Spleen (tissue), 11 donors: ENCODE results near the gene LRRTM4. TPM values are rescaled to one million over a fixed set of nuclear protein-coding genes. Genes with fewer than 3 reads are reported as not detected.

Experiments
- DNase-seq: peaks from one replicate; pipeline ENCODE4 v3.0.0-alpha.2; 2020
- H3K27ac ChIP-seq, 8 donors: fragments of 200-600 bp; sonication (generic) in 7 of 8; 1 replicate in 4 of 8; 2 replicates in 4 of 8; pipeline versions ENCODE4 v1.5.0 to v1.8.0; 2016 to 2021; ENCODE audit warnings: inconsistent platforms in 4 of 8, mild to moderate bottlenecking in 4 of 8, moderate library complexity in 1 of 8
- H3K27me3 ChIP-seq, 7 donors: fragments of 200-600 bp; sonication (generic) in 6 of 7; replicated peaks in 1 of 7; 1 replicate in 4 of 7; 2 replicates in 3 of 7; pipeline versions ENCODE4 v1.5.0 to v1.8.0; 2016 to 2021; ENCODE audit warnings: inconsistent platforms in 3 of 7, mild to moderate bottlenecking in 1 of 7
- H3K36me3 ChIP-seq, 6 donors: fragments of 200-600 bp; sonication (generic) in 5 of 6; 1 replicate in 4 of 6; 2 replicates in 2 of 6; pipeline versions ENCODE4 v1.5.0 to v1.8.0; 2016 to 2021; ENCODE audit warnings: inconsistent platforms in 2 of 6
- H3K4me1 ChIP-seq, 6 donors: fragments of 200-600 bp; sonication (generic) in 5 of 6; 1 replicate in 3 of 6; 2 replicates in 3 of 6; pipeline versions ENCODE4 v1.5.0 to v1.8.0; 2016 to 2021; ENCODE audit warnings: inconsistent platforms in 3 of 6
- H3K4me3 ChIP-seq, 8 donors: fragments of 200-600 bp; sonication (generic) in 7 of 8; 1 replicate in 4 of 8; 2 replicates in 4 of 8; pipeline versions ENCODE4 v1.5.0 to v1.8.0; 2016 to 2021; ENCODE audit warnings: inconsistent platforms in 4 of 8, mild to moderate bottlenecking in 4 of 8, moderate library complexity in 2 of 8
- H3K9me3 ChIP-seq, 8 donors: fragments of 200-600 bp; sonication (generic) in 7 of 8; 1 replicate in 4 of 8; 2 replicates in 4 of 8; pipeline versions ENCODE4 v1.5.0 to v1.8.0; 2016 to 2021; ENCODE audit warnings: inconsistent platforms in 4 of 8
- CTCF ChIP-seq, 11 experiments: fragments of 200-600 bp in 7 of 11; fragments of 450-650 bp in 4 of 11; sonication (generic) in 4 of 11; IDR thresholded peaks in 8 of 11; conservative IDR thresholded peaks in 3 of 11; 1 replicate in 7 of 11; 2 replicates in 4 of 11; pipeline versions ENCODE4 v1.4.0 to v1.8.0; 2016 to 2021; ENCODE audit warnings: antibody characterized with exemption in 11 of 11, inconsistent platforms in 4 of 11, mild to moderate bottlenecking in 1 of 11
- POLR2A ChIP-seq, 3 donors: fragments of 450-650 bp; IDR thresholded peaks; one replicate each; pipeline ENCODE4 v1.5.1; 2017; ENCODE audit warnings: antibody characterized with exemption in 3 of 3, mild to moderate bottlenecking in 1 of 3
- POLR2AphosphoS5 ChIP-seq, 3 donors: sonication (generic); formaldehyde crosslinking; IDR thresholded peaks; one replicate each; pipeline ENCODE4 v1.5.1; 2017; ENCODE audit warnings: antibody characterized with exemption in 3 of 3
- WGBS, 5 donors: extraction: QIAGEN DNeasy Blood & Tissue Kit in 3 of 5; methylation state at CpG; one replicate each; pipeline versions ENCODE4 v1.1.5 to v1.1.7; 2013 to 2018; 5-methylcytosine and 5-hydroxymethylcytosine counted together
- intact Hi-C: fragments of 100-400 bp; cut with DNase I; formaldehyde crosslinking; loops from one replicate; pipeline ENCODE4 v1.15.0; 2023; ENCODE audit warnings: low total_unique reads
- polyA plus RNA-seq, 3 donors: library from polyadenylated mRNA; stranded (reverse); fragments of 200-250 nt; gene quantifications; one replicate each; pipeline ENCODE4 v1.2.1, GENCODE V29; 2013
- total RNA-seq, 7 donors: library from RNA; depleted of rRNA in 3 of 7; stranded (reverse); fragments of >200 nt in 3 of 7; fragmentation: NEBNext Ultra II Directional in 4 of 7; extraction: Animal tissue kit (Norgen Biotek cat#: 25700) in 4 of 7; gene quantifications; one replicate each; pipeline versions ENCODE4 v1.1.0 to v1.2.1, GENCODE V29; 2016 to 2021
- donor health status: healthy with polysubstance abuse.
- donor health status: DM: no; HTN: no; CAD: no; lungs with moderate emphysema.
- donor health status: DM: no; HTN: no; CAD: no.
- donor health status: Bipolar disorder and iron deficiency.
- donor health status: healthy.
- donor health status: DM: no; HTN: no; CAD: no.
- donor health status: DM: yes; HTN: yes; CAD: no.

The LRRTM4 gene
- total and polyA plus RNA-seq, 10 donors: 0.03 to 0.33 (median 0.14) TPM; not detected in 5

- Histone ChIP-seq H3K9me3 (no peaks in the 10 kb centered on the region), H3K27me3 (no peaks in the 10 kb centered on the region), H3K27ac (no peak overlapping the region), H3K4me1 (no peaks in the 10 kb centered on the region), H3K36me3 (no peaks in the 10 kb centered on the region), H3K4me3 (no peak overlapping the region)
- 83 to 95% (median 90%) methylated on average over 1 of the region's 1 CpG for WGBS, 5 donors
- intact Hi-C loops: no loop called here
- DNase-seq: no peak
- TF ChIP-seq POLR2AphosphoS5 (IDR thresholded peaks at IDR 0.05) (no peak), CTCF (IDR thresholded peaks at IDR 0.05 in 8 of 11, conservative IDR thresholded peaks at IDR 0.05 in 3 of 11) (no peak), POLR2A (IDR thresholded peaks at IDR 0.05) (no peak)
Measured at GRCh38 chr2:77508511-77508910, 13.7 kb downstream of the LRRTM4 start.

- Histone ChIP-seq H3K9me3 (peaks cover 0 to under 1% (median 0%) of the 10 kb centered on the region in 8 donors), H3K27me3 (no peaks in the 10 kb centered on the region), H3K36me3 (no peaks in the 10 kb centered on the region), H3K27ac (no peak overlapping the region), H3K4me3 (no peak overlapping the region), H3K4me1 (no peaks in the 10 kb centered on the region)
- TF ChIP-seq POLR2A (IDR thresholded peaks at IDR 0.05) (no peak), CTCF (IDR thresholded peaks at IDR 0.05 in 8 of 11, conservative IDR thresholded peaks at IDR 0.05 in 3 of 11) (no peak), POLR2AphosphoS5 (IDR thresholded peaks at IDR 0.05) (no peak)
- intact Hi-C loops: no loop called here
- 81 to 93% (median 86%) methylated on average over 6 of the region's 6 CpGs for WGBS, 5 donors
- no peak for DNase-seq
Measured at GRCh38 chr2:77507657-77508056, 14.5 kb downstream of the LRRTM4 start.

GRCh38 chr2:77488141-77488540 is 34.0 kb downstream of the LRRTM4 start:
- H3K27ac ChIP-seq: no peak overlapping the region
- peaks cover 0 to 20% (median 0%) of the 10 kb centered on the region in 8 donors for H3K9me3 ChIP-seq
- peak; percentile 56 for DNase-seq
- H3K27me3 ChIP-seq: no peaks in the 10 kb centered on the region
- H3K36me3 ChIP-seq: no peaks in the 10 kb centered on the region
- intact Hi-C loops: no loop called here
- H3K4me1 ChIP-seq: no peaks in the 10 kb centered on the region
- 81 to 93% (median 89%) methylated on average over 7 of the region's 7 CpGs for WGBS, 5 donors
- TF ChIP-seq CTCF (IDR thresholded peaks at IDR 0.05 in 8 of 11, conservative IDR thresholded peaks at IDR 0.05 in 3 of 11) (no peak), POLR2A (IDR thresholded peaks at IDR 0.05) (no peak), POLR2AphosphoS5 (IDR thresholded peaks at IDR 0.05) (no peak)
- no peak overlapping the region for H3K4me3 ChIP-seq

- intact Hi-C loops: no loop called here
- DNase-seq: peak; percentile 71
- Histone ChIP-seq H3K27me3 (no peaks in the 10 kb centered on the region), H3K9me3 (peaks cover 0 to 20% (median 0%) of the 10 kb centered on the region in 8 donors), H3K27ac (no peak overlapping the region), H3K4me1 (no peaks in the 10 kb centered on the region), H3K4me3 (no peak overlapping the region), H3K36me3 (no peaks in the 10 kb centered on the region)
- TF ChIP-seq POLR2A (IDR thresholded peaks at IDR 0.05) (no peak), POLR2AphosphoS5 (IDR thresholded peaks at IDR 0.05) (no peak), CTCF (IDR thresholded peaks at IDR 0.05 in 8 of 11, conservative IDR thresholded peaks at IDR 0.05 in 3 of 11) (no peak)
- WGBS, 5 donors: 76 to 88% (median 83%) methylated on average over 13 to 15 of the region's 15 CpGs
Measured at GRCh38 chr2:77487074-77487803, 34.9 kb downstream of the LRRTM4 start.
